Stomach (tissue), 9 donors: Measurements from ENCODE around the gene LDHAL6A. TPM values are rescaled to one million over a fixed set of nuclear protein-coding genes. Genes with fewer than 3 reads are reported as not detected.

ENCODE experiments used
- DNase-seq, 2 donors: peaks; one replicate each; pipeline versions ENCODE4 v3.0.0 to v3.0.0-alpha.2; 2013 to 2019
- H3K27ac ChIP-seq, 5 donors: fragments of 200-600 bp in 4 of 5; sonication (generic) in 4 of 5; one replicate each; pipeline ENCODE4 v1.5.1; 2013 to 2019; ENCODE audit warnings: mild to moderate bottlenecking in 1 of 5, moderate library complexity in 1 of 5
- H3K27me3 ChIP-seq, 3 donors: fragments of 200-600 bp; sonication (generic); one replicate each; pipeline ENCODE4 v1.5.1; 2017 to 2019; ENCODE audit warnings: mixed run types in 1 of 3
- H3K36me3 ChIP-seq, 4 donors: fragments of 200-600 bp; sonication (generic); 1 replicate in 3 of 4; 2 replicates in 1 of 4; pipeline ENCODE4 v1.5.1; 2016 to 2019
- H3K4me1 ChIP-seq, 4 donors: fragments of 200-600 bp; sonication (generic); one replicate each; pipeline ENCODE4 v1.5.1; 2016 to 2019
- H3K4me3 ChIP-seq, 4 donors: fragments of 200-600 bp; sonication (generic) in 3 of 4; one replicate each; pipeline ENCODE4 v1.5.1; 2016 to 2019; ENCODE audit warnings: mild to moderate bottlenecking in 1 of 4
- H3K9me3 ChIP-seq, 4 donors: fragments of 200-600 bp; sonication (generic); one replicate each; pipeline ENCODE4 v1.5.1; 2016 to 2019
- EP300 ChIP-seq: sonication (generic); formaldehyde crosslinking; IDR thresholded peaks from one replicate; pipeline ENCODE4 v1.6.1; 2017; ENCODE audit warnings: antibody characterized with exemption
- POLR2A ChIP-seq, 4 donors: fragments of 450-650 bp; IDR thresholded peaks; one replicate each; pipeline ENCODE4 v1.6.1; 2016; ENCODE audit warnings: antibody characterized with exemption in 4 of 4, control low read depth in 2 of 4, mild to moderate bottlenecking in 1 of 4, moderate library complexity in 1 of 4
- POLR2AphosphoS5 ChIP-seq, 3 donors: sonication (generic); formaldehyde crosslinking; IDR thresholded peaks; one replicate each; pipeline ENCODE4 v1.6.1; 2016; ENCODE audit warnings: antibody characterized with exemption in 3 of 3
- WGBS, 5 donors: extraction: QIAGEN DNeasy Blood & Tissue Kit in 3 of 5; methylation state at CpG; one replicate each; pipeline versions ENCODE4 v1.1.5 to v1.1.7; 2013 to 2018; 5-methylcytosine and 5-hydroxymethylcytosine counted together
- intact Hi-C: fragments of 100-400 bp; cut with DNase I; formaldehyde crosslinking; loops from one replicate; pipeline ENCODE4 v1.15.1; 2023; ENCODE audit warnings: low total_unique reads
- polyA plus RNA-seq, 3 donors: library from polyadenylated mRNA; stranded (reverse); fragments of 200-250 nt; gene quantifications; one replicate each; pipeline ENCODE4 v1.2.3, GENCODE V29; 2013
- total RNA-seq, 5 donors: library from RNA; depleted of rRNA; stranded (reverse); fragments of >200 nt; gene quantifications; one replicate each; pipeline versions ENCODE4 v1.1.0 to v1.2.3, GENCODE V29; 2014 to 2016
- TF ChIP-seq, protein P1 (sequence below), 7 experiments: fragments of 450-650 bp in 4 of 7; fragments of 200-600 bp in 3 of 7; sonication (generic) in 3 of 7; IDR thresholded peaks; one replicate each; pipeline ENCODE4 v1.5.1; 2016 to 2019; ENCODE audit warnings: antibody characterized with exemption in 7 of 7, control low read depth in 2 of 7, mild to moderate bottlenecking in 1 of 7
- donor health status: healthy with polysubstance abuse.
- donor health status: Bipolar disorder and iron deficiency.
- donor health status: healthy.

Gene LDHAL6A
- total and polyA plus RNA-seq, 8 donors, result not detected

DNA sequence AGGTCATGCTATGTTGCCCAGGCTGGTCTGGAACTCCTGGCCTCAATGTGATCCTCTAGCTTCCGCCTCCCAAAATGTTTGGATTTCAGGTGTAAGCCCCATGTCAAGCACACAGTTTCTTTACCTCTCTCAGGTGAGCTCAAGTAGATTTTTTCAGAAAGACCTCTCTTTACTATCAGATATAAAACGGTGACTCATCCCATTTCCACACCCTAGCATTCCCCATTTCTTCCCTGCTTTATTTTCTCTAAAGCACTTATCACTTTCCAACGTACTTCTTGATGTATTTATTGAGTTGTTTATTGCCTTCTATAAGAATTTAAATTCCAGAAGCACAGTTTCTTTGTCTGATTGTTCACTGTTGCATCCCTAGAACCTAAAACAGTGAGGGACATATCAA is 67.4 kb downstream of the LDHAL6A start:
- H3K27me3 ChIP-seq, result no peaks in the 10 kb centered on the region
- TF ChIP-seq POLR2AphosphoS5 (IDR thresholded peaks at IDR 0.05) (no peak), POLR2A (IDR thresholded peaks at IDR 0.05) (no peak), EP300 (no peak)
- TF ChIP-seq, protein P1, sequence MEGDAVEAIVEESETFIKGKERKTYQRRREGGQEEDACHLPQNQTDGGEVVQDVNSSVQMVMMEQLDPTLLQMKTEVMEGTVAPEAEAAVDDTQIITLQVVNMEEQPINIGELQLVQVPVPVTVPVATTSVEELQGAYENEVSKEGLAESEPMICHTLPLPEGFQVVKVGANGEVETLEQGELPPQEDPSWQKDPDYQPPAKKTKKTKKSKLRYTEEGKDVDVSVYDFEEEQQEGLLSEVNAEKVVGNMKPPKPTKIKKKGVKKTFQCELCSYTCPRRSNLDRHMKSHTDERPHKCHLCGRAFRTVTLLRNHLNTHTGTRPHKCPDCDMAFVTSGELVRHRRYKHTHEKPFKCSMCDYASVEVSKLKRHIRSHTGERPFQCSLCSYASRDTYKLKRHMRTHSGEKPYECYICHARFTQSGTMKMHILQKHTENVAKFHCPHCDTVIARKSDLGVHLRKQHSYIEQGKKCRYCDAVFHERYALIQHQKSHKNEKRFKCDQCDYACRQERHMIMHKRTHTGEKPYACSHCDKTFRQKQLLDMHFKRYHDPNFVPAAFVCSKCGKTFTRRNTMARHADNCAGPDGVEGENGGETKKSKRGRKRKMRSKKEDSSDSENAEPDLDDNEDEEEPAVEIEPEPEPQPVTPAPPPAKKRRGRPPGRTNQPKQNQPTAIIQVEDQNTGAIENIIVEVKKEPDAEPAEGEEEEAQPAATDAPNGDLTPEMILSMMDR (IDR thresholded peaks at IDR 0.05), result no peak
- intact Hi-C loops, result no loop called here
- peaks cover 0 to 17% (median 12%) of the 10 kb centered on the region in 4 donors for H3K36me3 ChIP-seq
- no peak overlapping the region for H3K4me3 ChIP-seq
- no peak for DNase-seq
- peaks cover 18 to 51% (median 42%) of the 10 kb centered on the region in 4 donors for H3K4me1 ChIP-seq
- no peak overlapping the region for H3K27ac ChIP-seq
- 63 to 73% (median 71%) methylated on average over 3 of the region's 3 CpGs for WGBS, 5 donors
- no peaks in the 10 kb centered on the region for H3K9me3 ChIP-seq

DNA sequence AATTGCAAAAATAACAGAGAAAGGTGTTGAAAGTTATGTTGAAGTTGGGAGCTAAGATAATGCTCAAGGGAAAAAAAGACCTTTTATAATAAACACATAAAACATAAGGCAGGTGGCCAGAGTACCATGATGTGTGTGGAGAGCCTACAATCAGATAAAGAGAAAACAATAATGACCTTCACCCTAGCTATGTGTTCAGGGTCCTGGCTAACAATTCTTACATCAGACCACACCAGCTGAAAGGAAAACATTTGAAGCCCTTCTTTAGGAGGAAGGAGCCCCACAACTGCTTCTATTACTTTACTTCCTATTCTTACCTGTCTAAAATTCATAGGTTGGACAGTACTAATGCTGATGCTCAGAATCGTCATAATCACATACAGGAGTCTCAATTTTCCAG is 68.6 kb downstream of the LDHAL6A start:
- WGBS, 5 donors, result 55 to 81% (median 79%) methylated on average over 1 of the region's 1 CpG
- TF ChIP-seq EP300 (no peak), POLR2A (IDR thresholded peaks at IDR 0.05) (no peak), POLR2AphosphoS5 (IDR thresholded peaks at IDR 0.05) (no peak)
- no peaks in the 10 kb centered on the region for H3K27me3 ChIP-seq
- DNase-seq, result no peak
- no peak overlapping the region for H3K4me3 ChIP-seq
- no peak overlapping the region for H3K27ac ChIP-seq
- H3K36me3 ChIP-seq, result peaks cover 0 to 7% (median 2%) of the 10 kb centered on the region in 4 donors
- H3K4me1 ChIP-seq, result peaks cover 18 to 51% (median 42%) of the 10 kb centered on the region in 4 donors
- intact Hi-C loops, result no loop called here
- H3K9me3 ChIP-seq, result no peaks in the 10 kb centered on the region

DNA sequence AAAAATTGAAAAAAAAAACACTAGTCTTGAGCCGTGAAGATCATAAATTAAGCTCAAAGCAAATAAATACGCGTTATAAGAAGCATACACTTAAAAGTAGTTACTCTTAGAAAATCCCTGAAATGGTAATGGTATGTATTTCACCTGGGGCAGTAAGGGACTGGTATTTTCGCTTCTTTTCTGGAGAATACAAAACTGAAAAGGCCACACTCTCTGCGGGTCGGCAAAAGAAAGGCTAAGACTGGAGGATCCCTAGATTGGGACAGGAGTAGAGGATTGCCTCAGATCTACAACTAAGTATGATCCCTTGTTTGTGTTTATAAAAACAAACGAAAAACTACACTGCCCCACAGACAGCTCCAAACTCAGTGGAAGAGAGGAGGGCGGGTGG is 70.5 kb downstream of the LDHAL6A start:
- Histone ChIP-seq H3K36me3 (peaks cover 0 to 10% (median 7%) of the 10 kb centered on the region in 4 donors), H3K27ac (peak overlapping the region; percentile 93 to 98 (median 97)), H3K9me3 (no peaks in the 10 kb centered on the region), H3K4me1 (peaks cover 18 to 51% (median 42%) of the 10 kb centered on the region in 4 donors), H3K27me3 (no peaks in the 10 kb centered on the region), H3K4me3 (peak overlapping the region; percentile 73 to 98 (median 86))
- DNase-seq, result no peak
- TF ChIP-seq POLR2A (IDR thresholded peaks at IDR 0.05) (no peak), EP300 (no peak), POLR2AphosphoS5 (IDR thresholded peaks at IDR 0.05) (no peak)
- TF ChIP-seq, protein P1 (IDR thresholded peaks at IDR 0.05), result no peak
- intact Hi-C loops, result no loop called here
- WGBS, 5 donors, result 0 to 1% (median 0%) methylated on average over 8 of the region's 8 CpGs

GRCh38 chr11:18526521-18527296 is 71.1 kb downstream of the LDHAL6A start, which contains the start of gene TSG101:
TSS of gene TSG101 (minus strand) at chr11:18526942. CDS start at chr11:18526816, 126 bp downstream.
- Histone ChIP-seq H3K9me3 (no peaks in the 10 kb centered on the region), H3K27me3 (no peaks in the 10 kb centered on the region), H3K36me3 (peaks cover 0 to 16% (median 8%) of the 10 kb centered on the region in 4 donors), H3K4me3 (peak within 1 kb of the TSS; percentile 73 to 98 (median 86)), H3K4me1 (peaks cover 18 to 50% (median 41%) of the 10 kb centered on the region in 4 donors), H3K27ac (peak within 1 kb of the TSS; percentile 93 to 98 (median 97))
- 0% methylated on average over 42 to 57 of the region's 57 CpGs for WGBS, 5 donors
- DNase-seq, result peak; percentile 93 to 98
- intact Hi-C loops, result no loop called here
- TF ChIP-seq POLR2A (IDR thresholded peaks at IDR 0.05) (peak in 1 of 4 donors; percentile 91), EP300 (no peak), POLR2AphosphoS5 (IDR thresholded peaks at IDR 0.05) (peak; percentile 75 to 98 (median 90))

DNA sequence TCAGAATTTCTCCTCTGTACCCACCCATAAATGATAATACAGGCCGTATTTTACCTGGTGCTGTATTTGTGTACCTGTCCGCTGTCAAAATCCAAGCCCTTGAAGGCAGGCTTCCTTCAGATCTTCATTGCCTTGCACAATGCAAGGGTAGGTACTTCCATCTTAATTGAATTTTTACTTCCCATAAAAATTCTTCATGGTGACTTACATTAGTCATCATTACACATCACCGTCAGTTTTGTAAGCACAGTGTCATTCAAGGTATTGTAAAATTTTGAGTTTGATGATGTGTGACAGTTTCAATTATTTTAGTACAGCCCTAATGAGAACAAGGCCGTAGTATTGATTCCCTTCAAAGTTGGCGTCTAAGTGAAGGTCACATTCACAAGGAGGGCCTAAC is 71.9 kb downstream of the LDHAL6A start:
- intact Hi-C loops, result no loop called here
- H3K27ac ChIP-seq, result peak overlapping the region; percentile 41 to 97 (median 96)
- H3K27me3 ChIP-seq, result no peaks in the 10 kb centered on the region
- peak overlapping the region; percentile 73 to 98 (median 86) for H3K4me3 ChIP-seq
- WGBS, 5 donors, result 20 to 36% (median 28%) methylated on average over 5 of the region's 5 CpGs
- H3K4me1 ChIP-seq, result peaks cover 18 to 45% (median 38%) of the 10 kb centered on the region in 4 donors
- no peaks in the 10 kb centered on the region for H3K9me3 ChIP-seq
- peaks cover 0 to 19% (median 16%) of the 10 kb centered on the region in 4 donors for H3K36me3 ChIP-seq
- TF ChIP-seq, protein P1 (IDR thresholded peaks at IDR 0.05), result no peak
- DNase-seq, result peak in 1 of 2 donors; percentile 41

Other genes with a start within 250 kb of the LDHAL6A start
- not detected for gene SAA4, start 219.1 kb upstream of the LDHAL6A start, total RNA-seq
- gene SAA4, start 219.1 kb upstream of the LDHAL6A start, polyA plus RNA-seq, result 1 to 10 TPM in 1 of 3 donors, not detected in 2; 1.6 TPM
- 10 to 100 TPM in 1 of 5 donors, 1 to 10 TPM in 2, not detected in 2; 2.7 to 60.7 (median 5.2) TPM for gene SAA2, start 207.2 kb upstream of the LDHAL6A start, total RNA-seq
- 10 to 100 TPM in 2 of 3 donors, 1 to 10 TPM in 1; 6.3 to 98.2 (median 42.1) TPM for gene SAA2, start 207.2 kb upstream of the LDHAL6A start, polyA plus RNA-seq
- 10 to 100 TPM in 1 of 5 donors, 1 to 10 TPM in 1, not detected in 3; 2.7 to 13.9 TPM for gene SAA1, start 189.6 kb upstream of the LDHAL6A start, total RNA-seq
- gene SAA1, start 189.6 kb upstream of the LDHAL6A start, polyA plus RNA-seq, result 100 to 1,000 TPM in 2 of 3 donors, 10 to 100 TPM in 1; 27.5 to 289 (median 171) TPM
- 10 to 100 TPM in 3 of 5 donors, 1 to 10 TPM in 2; 5.2 to 61.3 (median 44.2) TPM for gene HPS5, start 133.7 kb upstream of the LDHAL6A start, total RNA-seq
- 1 to 10 TPM; 5.5 to 7.2 (median 6.3) TPM for gene HPS5, start 133.7 kb upstream of the LDHAL6A start, polyA plus RNA-seq
- 10 to 100 TPM in 4 of 5 donors, 1 to 10 TPM in 1; 7.8 to 76.4 (median 54.3) TPM for gene GTF2H1, start 133.3 kb upstream of the LDHAL6A start, total RNA-seq
- gene GTF2H1, start 133.3 kb upstream of the LDHAL6A start, polyA plus RNA-seq, result 10 to 100 TPM; 16.1 to 25.1 (median 23.5) TPM
- 100 to 1,000 TPM; 106 to 367 (median 236) TPM for gene LDHA, start 61.3 kb upstream of the LDHAL6A start, total RNA-seq
- gene LDHA, start 61.3 kb upstream of the LDHAL6A start, polyA plus RNA-seq, result 100 to 1,000 TPM; 263 to 350 (median 334) TPM
- gene LDHC, start 43.5 kb upstream of the LDHAL6A start, total RNA-seq, result under 1 TPM in 1 of 5 donors, not detected in 4; 0.73 TPM
- under 1 TPM in 1 of 3 donors, not detected in 2; 0.81 TPM for gene LDHC, start 43.5 kb upstream of the LDHAL6A start, polyA plus RNA-seq
- 100 to 1,000 TPM in 1 of 5 donors, 10 to 100 TPM in 4; 30.3 to 125 (median 68.8) TPM for gene TSG101, start 71.1 kb downstream of the LDHAL6A start, total RNA-seq
- 10 to 100 TPM; 38.0 to 86.1 (median 57.0) TPM for gene TSG101, start 71.1 kb downstream of the LDHAL6A start, polyA plus RNA-seq
- gene UEVLD, start 132.9 kb downstream of the LDHAL6A start, total RNA-seq, result 10 to 100 TPM in 4 of 5 donors, 1 to 10 TPM in 1; 6.7 to 40.6 (median 22.2) TPM
- gene UEVLD, start 132.9 kb downstream of the LDHAL6A start, polyA plus RNA-seq, result 10 to 100 TPM in 2 of 3 donors, 1 to 10 TPM in 1; 4.9 to 11.9 (median 10.4) TPM
- 1 to 10 TPM in 1 of 5 donors, not detected in 4; 1.3 TPM for gene MISFA, start 143.9 kb downstream of the LDHAL6A start, total RNA-seq
- 1 to 10 TPM; 1.3 to 4.6 (median 1.3) TPM for gene MISFA, start 143.9 kb downstream of the LDHAL6A start, polyA plus RNA-seq
- 10 to 100 TPM in 3 of 5 donors, 1 to 10 TPM in 2; 5.2 to 24.3 (median 11.2) TPM for gene SPTY2D1, start 178.5 kb downstream of the LDHAL6A start, total RNA-seq
- 1 to 10 TPM; 3.0 to 6.4 (median 5.5) TPM for gene SPTY2D1, start 178.5 kb downstream of the LDHAL6A start, polyA plus RNA-seq
- gene TMEM86A, start 242.9 kb downstream of the LDHAL6A start, total RNA-seq, result 1 to 10 TPM in 4 of 5 donors, not detected in 1; 2.2 to 7.5 (median 3.3) TPM
- 1 to 10 TPM in 1 of 3 donors, under 1 TPM in 2; 0.76 to 1.2 (median 0.88) TPM for gene TMEM86A, start 242.9 kb downstream of the LDHAL6A start, polyA plus RNA-seq